COR-L47 (cell line): Measurements from ENCODE around the gene PRRC2B.
"Not testable (repeated sequence)": the region's sequence is repeated elsewhere in the genome, so short reads cannot be mapped to it uniquely, and the experiment has no call there.

Experiments
- DNase-seq: peaks from one replicate; lab custom pipeline; 2025; lab: John Stamatoyannopoulos, UW

The PRRC2B gene

DNA sequence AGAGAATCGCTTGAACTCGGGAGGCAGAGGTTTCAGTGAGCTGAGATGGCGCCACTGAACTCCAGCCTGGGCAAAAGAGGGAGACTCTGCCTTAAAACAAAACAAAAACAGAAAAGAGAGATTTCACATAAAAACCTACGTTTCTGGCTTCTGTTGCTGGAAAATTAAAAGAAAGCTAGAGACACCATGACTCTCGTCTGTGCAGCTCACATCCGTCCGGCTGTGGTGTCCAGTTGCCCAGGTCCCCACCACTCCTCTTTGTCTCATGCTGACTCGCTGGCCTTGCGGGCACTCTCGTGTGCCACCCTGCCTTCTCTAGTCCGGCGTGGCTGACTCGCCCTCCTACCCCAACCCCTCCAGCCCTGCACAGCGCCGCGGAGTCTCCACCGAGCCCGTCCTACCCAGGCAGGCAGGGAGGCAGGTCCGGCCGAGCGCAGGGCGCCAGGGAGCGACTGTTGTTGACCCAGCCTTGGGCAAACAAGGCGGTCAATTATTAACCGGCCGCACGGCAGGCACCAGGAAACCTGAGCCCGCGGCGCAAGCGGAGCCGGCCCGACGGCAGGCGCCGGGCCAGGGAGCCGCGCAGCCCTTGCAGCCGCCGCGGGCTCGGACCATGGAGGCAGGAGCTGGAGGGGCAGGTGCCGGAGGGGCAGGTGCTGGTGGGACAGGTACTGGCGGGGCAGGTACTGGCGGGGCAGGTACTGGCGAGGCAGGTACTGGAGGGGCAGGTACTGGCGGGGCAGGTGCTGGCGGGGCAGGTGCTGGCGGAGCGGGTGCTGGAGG lies 151.3 kb downstream of the PRRC2B start, which contains the start of gene PRRT1B:
TSS of gene PRRT1B (plus strand) at position 521 of the 783 bp plus-strand sequence. CDS start at position 614, 93 bp downstream.
- peak; percentile 60 for DNase-seq

DNA sequence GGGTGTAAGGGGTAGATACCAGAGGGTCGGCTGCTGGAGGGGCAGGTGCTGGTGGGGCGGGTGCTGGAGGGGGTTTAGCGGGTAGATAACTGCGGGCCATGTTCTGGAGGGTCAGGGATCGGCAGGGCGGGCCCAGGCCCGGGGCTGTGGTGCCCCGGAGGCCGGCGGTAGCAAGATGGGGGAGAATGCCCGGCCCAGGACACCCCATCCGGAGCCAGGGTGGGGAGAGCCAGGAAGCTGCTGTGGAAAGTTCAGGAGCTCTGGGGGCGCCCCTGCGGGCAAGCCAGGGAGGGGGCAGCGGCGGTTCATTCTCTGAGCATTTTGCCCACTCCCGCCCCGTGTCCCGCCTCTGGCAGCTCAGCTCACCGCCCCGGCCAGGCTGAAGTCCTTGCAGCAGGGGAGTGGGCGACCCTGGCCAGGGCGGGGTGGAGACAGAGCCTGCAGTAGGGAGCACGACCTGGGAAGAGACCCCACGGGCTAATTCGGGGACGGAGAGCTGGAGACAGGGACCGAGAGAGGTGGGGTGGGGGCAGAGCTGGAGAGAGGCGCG lies 152.0 kb downstream of the PRRC2B start:
- no peak for DNase-seq

DNA sequence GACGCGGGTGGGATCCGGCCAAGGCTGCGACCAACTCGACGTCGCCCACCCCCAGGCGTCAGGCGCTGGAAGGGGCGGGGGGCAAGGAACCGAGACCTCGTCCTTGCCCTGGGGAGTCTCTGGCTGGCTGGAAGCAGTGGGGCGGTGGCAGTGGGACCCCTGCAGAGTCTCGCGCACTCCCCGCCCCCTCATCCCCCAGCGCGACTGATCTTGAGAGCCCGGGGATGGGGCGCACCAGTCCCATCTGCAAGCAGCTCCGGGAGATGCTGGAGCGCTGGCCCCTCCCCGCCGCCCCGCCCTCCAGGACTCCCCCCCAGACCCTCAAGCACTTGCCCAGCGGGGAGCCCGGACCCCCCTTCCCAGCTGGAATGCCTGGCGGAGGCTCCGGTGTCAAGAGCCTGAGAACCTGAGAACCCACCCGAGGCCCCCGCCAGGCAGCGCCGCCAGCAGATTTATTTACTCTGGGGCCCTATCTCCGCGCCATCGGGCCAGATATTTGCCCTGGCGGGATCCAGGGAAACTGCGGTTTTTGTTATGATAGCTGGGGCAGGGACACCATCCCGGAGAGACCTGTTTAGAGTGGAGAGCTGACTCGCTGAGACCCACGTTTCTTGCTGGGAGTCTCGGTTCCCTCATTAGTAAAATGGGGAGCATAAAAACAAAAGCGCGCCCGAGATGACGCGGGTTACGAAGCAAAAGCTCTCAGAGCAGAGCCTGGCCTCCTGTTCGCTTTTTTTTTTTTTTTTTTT lies 152.6 kb downstream of the PRRC2B start:
- no peak for DNase-seq

DNA sequence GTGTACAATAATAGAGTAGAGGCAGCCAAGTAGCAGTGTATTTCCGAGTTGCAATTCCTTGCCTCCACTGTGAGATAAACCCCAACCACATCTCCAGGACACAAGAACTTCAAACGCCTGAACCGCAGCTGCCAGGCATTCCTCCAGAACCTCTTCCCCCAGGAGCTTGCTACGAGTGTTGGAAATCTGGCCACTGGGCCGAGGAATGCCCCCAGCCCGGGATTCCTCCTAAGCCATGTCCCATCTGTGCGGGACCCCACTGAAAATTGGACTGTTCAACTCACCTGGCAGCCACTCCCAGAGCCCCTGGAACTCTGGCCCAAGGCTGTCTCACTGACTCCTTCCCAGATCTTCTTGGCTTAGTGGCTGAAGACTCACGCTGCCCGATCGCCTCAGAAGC lies 155.3 kb downstream of the PRRC2B start:
- DNase-seq: not testable (repeated sequence)
